SK-N-SH treated with all-trans-retinoic acid at 6 μM for 48 hours (cell line): ENCODE measurements around the gene ING1.

Source experiments
- ARNTL ChIP-seq: fragments of 450-650 bp; formaldehyde crosslinking; IDR thresholded peaks from 2 replicates; pipeline ENCODE4 v1.5.0; 2020; ENCODE audit warnings: low read depth, mild to moderate bottlenecking, moderate library complexity, borderline replicate concordance
- BACH2 ChIP-seq: fragments of 250-450 bp; sonication (Bioruptor Pico); IDR thresholded peaks from 2 replicates; pipeline ENCODE4 v1.9.0; 2021; ENCODE audit warnings: mild to moderate bottlenecking, borderline replicate concordance
- CREB5 ChIP-seq: fragments of 250-450 bp; sonication (Bioruptor Pico); IDR thresholded peaks from 2 replicates; pipeline ENCODE4 v1.5.1; 2020; ENCODE audit warnings: low read depth, mild to moderate bottlenecking, moderate library complexity
- OSR1 ChIP-seq: fragments of 250-450 bp; sonication (Bioruptor Pico); IDR thresholded peaks from 2 replicates; pipeline ENCODE4 v1.8.0; 2022; ENCODE audit warnings: moderate library complexity, mild to moderate bottlenecking, inconsistent platforms
- PATZ1 ChIP-seq: fragments of 250-450 bp; sonication (Bioruptor Pico); IDR thresholded peaks from 2 replicates; pipeline ENCODE4 v1.8.0; 2020; ENCODE audit warnings: mild to moderate bottlenecking, moderate library complexity, borderline replicate concordance
- PPARA ChIP-seq: fragments of 250-450 bp; sonication (Bioruptor Pico); IDR thresholded peaks from 2 replicates; pipeline ENCODE4 v1.5.0; 2020; ENCODE audit warnings: mild to moderate bottlenecking, borderline replicate concordance
- RARB ChIP-seq: fragments of 250-450 bp; sonication (Bioruptor Pico); IDR thresholded peaks from 2 replicates; pipeline ENCODE4 v1.8.0; 2021; ENCODE audit warnings: mild to moderate bottlenecking, moderate library complexity
- SNAI2 ChIP-seq: fragments of 250-450 bp; sonication (Bioruptor Pico); IDR thresholded peaks from 2 replicates; pipeline ENCODE4 v1.5.0; 2020; ENCODE audit warnings: mild to moderate bottlenecking, moderate library complexity
- TCF4 ChIP-seq: fragments of 250-450 bp; sonication (Bioruptor Pico); IDR thresholded peaks from 2 replicates; pipeline ENCODE4 v1.8.0; 2021; ENCODE audit warnings: mild to moderate bottlenecking, moderate library complexity, borderline replicate concordance
- TOX ChIP-seq: fragments of 250-450 bp; sonication (Bioruptor Pico); IDR thresholded peaks from 2 replicates; pipeline ENCODE4 v1.8.0; 2021; ENCODE audit warnings: mild to moderate bottlenecking, moderate library complexity, borderline replicate concordance
- TSHZ2 ChIP-seq: fragments of 250-450 bp; sonication (Bioruptor Pico); IDR thresholded peaks from 2 replicates; pipeline ENCODE4 v1.5.0; 2020; ENCODE audit warnings: mild to moderate bottlenecking, moderate library complexity
- ZFP3 ChIP-seq: fragments of 250-450 bp; sonication (Bioruptor Pico); IDR thresholded peaks from 2 replicates; pipeline ENCODE4 v1.5.0; 2020; ENCODE audit warnings: mild to moderate bottlenecking, moderate library complexity
- ZFP30 ChIP-seq: fragments of 450-650 bp; formaldehyde crosslinking; IDR thresholded peaks from 2 replicates; pipeline ENCODE4 v1.5.0; 2022; ENCODE audit warnings: mild to moderate bottlenecking, moderate library complexity
- TF ChIP-seq, protein P1 (sequence below): fragments of 250-450 bp; sonication (Bioruptor Pico); IDR thresholded peaks from 2 replicates; pipeline ENCODE4 v1.8.0; 2021; ENCODE audit warnings: low read depth, mild to moderate bottlenecking, moderate library complexity, borderline replicate concordance

DNA sequence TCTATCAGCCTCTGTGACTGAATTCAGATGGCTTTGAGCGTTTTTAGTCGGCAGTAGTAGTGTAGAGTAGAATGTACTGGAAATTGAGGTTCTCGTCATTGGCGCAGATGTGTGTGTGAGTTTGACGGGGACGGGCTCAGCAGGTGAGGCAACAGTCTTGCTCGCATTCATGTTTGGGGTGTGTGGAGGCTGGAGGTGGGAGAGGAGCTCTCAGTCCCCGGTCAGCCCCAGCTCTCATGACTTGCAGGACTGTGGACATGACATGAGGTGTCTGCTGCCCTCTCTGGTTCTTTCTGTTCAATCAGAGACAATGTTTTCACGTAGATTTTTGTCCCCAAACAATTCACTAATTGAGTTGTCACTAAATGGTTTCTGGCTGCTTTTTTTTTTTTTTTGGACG lies 57.2 kb downstream of the ING1 start:
- TF ChIP-seq BACH2 (no peak), PATZ1 (CRISPR knock-in tag) (no peak), PPARA (CRISPR knock-in tag) (no peak), TSHZ2 (CRISPR knock-in tag) (no peak), TCF4 (no peak), ZFP3 (no peak), CREB5 (CRISPR knock-in tag) (no peak), RARB (no peak), TOX (CRISPR knock-in tag) (no peak), ARNTL (no peak), SNAI2 (CRISPR knock-in tag) (no peak), OSR1 (no peak), ZFP30 (CRISPR knock-in tag) (no peak)
- TF ChIP-seq, protein P1, sequence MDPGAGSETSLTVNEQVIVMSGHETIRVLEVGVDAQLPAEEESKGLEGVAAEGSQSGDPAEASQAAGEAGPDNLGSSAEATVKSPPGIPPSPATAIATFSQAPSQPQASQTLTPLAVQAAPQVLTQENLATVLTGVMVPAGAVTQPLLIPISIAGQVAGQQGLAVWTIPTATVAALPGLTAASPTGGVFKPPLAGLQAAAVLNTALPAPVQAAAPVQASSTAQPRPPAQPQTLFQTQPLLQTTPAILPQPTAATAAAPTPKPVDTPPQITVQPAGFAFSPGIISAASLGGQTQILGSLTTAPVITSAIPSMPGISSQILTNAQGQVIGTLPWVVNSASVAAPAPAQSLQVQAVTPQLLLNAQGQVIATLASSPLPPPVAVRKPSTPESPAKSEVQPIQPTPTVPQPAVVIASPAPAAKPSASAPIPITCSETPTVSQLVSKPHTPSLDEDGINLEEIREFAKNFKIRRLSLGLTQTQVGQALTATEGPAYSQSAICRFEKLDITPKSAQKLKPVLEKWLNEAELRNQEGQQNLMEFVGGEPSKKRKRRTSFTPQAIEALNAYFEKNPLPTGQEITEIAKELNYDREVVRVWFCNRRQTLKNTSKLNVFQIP (CRISPR knock-in tag), result no peak
